Measurements from ENCODE around the gene ZNF593OS. TPM values are rescaled to one million over a fixed set of nuclear protein-coding genes. Genes with fewer than 3 reads are reported as not detected.

Gene ZNF593OS
- total RNA-seq, 1 experiment from 2014 or later, result not detected

- no peak for DNase-seq (ENCODE audit: low read depth, low spot score)
- in situ Hi-C loops (cut with HindIII; ENCODE audit: low pct_unique_long_range_greater_than_20kb, low sequenced_read_pairs), result no loop called here
These were observed 17.7 kb upstream of the ZNF593OS start for GRCh38 chr1:26189331-26189730.

GRCh38 chr1:26188477-26188876 is 16.8 kb upstream of the ZNF593OS start:
- no peak for DNase-seq (ENCODE audit: low read depth, low spot score)
- in situ Hi-C loops (cut with HindIII; ENCODE audit: low pct_unique_long_range_greater_than_20kb, low sequenced_read_pairs), result no loop called here

GRCh38 chr1:26187882-26188281 is 16.2 kb upstream of the ZNF593OS start:
- in situ Hi-C loops (cut with HindIII; ENCODE audit: low pct_unique_long_range_greater_than_20kb, low sequenced_read_pairs), result no loop called here
- DNase-seq (ENCODE audit: low read depth, low spot score), result no peak

- in situ Hi-C loops (cut with HindIII; ENCODE audit: low pct_unique_long_range_greater_than_20kb, low sequenced_read_pairs), result no loop called here
- no peak for DNase-seq (ENCODE audit: low read depth, low spot score)
These were observed 13.3 kb upstream of the ZNF593OS start for GRCh38 chr1:26184883-26185282.

GRCh38 chr1:26184086-26184485 is 12.5 kb upstream of the ZNF593OS start:
- DNase-seq (ENCODE audit: low read depth, low spot score), result no peak
- in situ Hi-C loops (cut with HindIII; ENCODE audit: low pct_unique_long_range_greater_than_20kb, low sequenced_read_pairs), result no loop called here

GRCh38 chr1:26182383-26182696 is 10.7 kb upstream of the ZNF593OS start:
- in situ Hi-C loops (cut with HindIII; ENCODE audit: low pct_unique_long_range_greater_than_20kb, low sequenced_read_pairs), result no loop called here
- no peak for DNase-seq (ENCODE audit: low read depth, low spot score)

GRCh38 chr1:26181586-26182382 is 10.2 kb upstream of the ZNF593OS start:
- DNase-seq (ENCODE audit: low read depth, low spot score), result no peak
- in situ Hi-C loops (cut with HindIII; ENCODE audit: low pct_unique_long_range_greater_than_20kb, low sequenced_read_pairs), result no loop called here

- no peak for DNase-seq (ENCODE audit: low read depth, low spot score)
- in situ Hi-C loops (cut with HindIII; ENCODE audit: low pct_unique_long_range_greater_than_20kb, low sequenced_read_pairs), result no loop called here
These were observed 8.4 kb upstream of the ZNF593OS start for GRCh38 chr1:26180010-26180506.

GRCh38 chr1:26177182-26177684 is 5.6 kb upstream of the ZNF593OS start, which contains the start of gene CNKSR1:
Gene CNKSR1, plus strand, starts transcription at chr1:26177491. Its CDS starts 57 bp downstream, at chr1:26177548.
- DNase-seq (ENCODE audit: low read depth, low spot score), result no peak
- in situ Hi-C loops (cut with HindIII; ENCODE audit: low pct_unique_long_range_greater_than_20kb, low sequenced_read_pairs), result no loop called here

- in situ Hi-C loops (cut with HindIII; ENCODE audit: low pct_unique_long_range_greater_than_20kb, low sequenced_read_pairs), result no loop called here
- DNase-seq (ENCODE audit: low read depth, low spot score), result no peak
These were observed 3.7 kb upstream of the ZNF593OS start for GRCh38 chr1:26175346-26175745.

GRCh38 chr1:26170472-26170821 is 1.2 kb downstream of the ZNF593OS start:
- in situ Hi-C loops (cut with HindIII; ENCODE audit: low pct_unique_long_range_greater_than_20kb, low sequenced_read_pairs), result no loop called here
- DNase-seq (ENCODE audit: low read depth, low spot score), result no peak

GRCh38 chr1:26169669-26170471 is 1.8 kb downstream of the ZNF593OS start, which contains the start of gene ZNF593:
Gene ZNF593, plus strand, starts transcription at chr1:26169908. Its CDS starts 76 bp downstream, at chr1:26169984.
- in situ Hi-C loops (cut with HindIII; ENCODE audit: low pct_unique_long_range_greater_than_20kb, low sequenced_read_pairs), result no loop called here
- peak; percentile 90 for DNase-seq (ENCODE audit: low read depth, low spot score)

- in situ Hi-C loops (cut with HindIII; ENCODE audit: low pct_unique_long_range_greater_than_20kb, low sequenced_read_pairs), result no loop called here
- DNase-seq (ENCODE audit: low read depth, low spot score), result no peak
These were observed 2.5 kb downstream of the ZNF593OS start for GRCh38 chr1:26169198-26169554.

GRCh38 chr1:26168410-26169197 is 3.0 kb downstream of the ZNF593OS start, which contains the start of gene C1orf232:
Gene C1orf232, minus strand, starts transcription at chr1:26168963. Its CDS starts 464 bp downstream, at chr1:26168499.
- in situ Hi-C loops (cut with HindIII; ENCODE audit: low pct_unique_long_range_greater_than_20kb, low sequenced_read_pairs), result no loop called here
- no peak for DNase-seq (ENCODE audit: low read depth, low spot score)

GRCh38 chr1:26166719-26167281 is 4.8 kb downstream of the ZNF593OS start:
- DNase-seq (ENCODE audit: low read depth, low spot score), result no peak
- in situ Hi-C loops (cut with HindIII; ENCODE audit: low pct_unique_long_range_greater_than_20kb, low sequenced_read_pairs), result no loop called here

GRCh38 chr1:26164861-26165842 is 6.5 kb downstream of the ZNF593OS start:
- DNase-seq (ENCODE audit: low read depth, low spot score), result no peak
- in situ Hi-C loops (cut with HindIII; ENCODE audit: low pct_unique_long_range_greater_than_20kb, low sequenced_read_pairs), result no loop called here

Measured in SK-MEL-5 (cell line).